Fibroblast of upper back skin (primary cell): Measurements from ENCODE around the gene URGCP.

Experiments
- DNase-seq: peaks from one replicate; pipeline ENCODE4 v3.0.0-alpha.2; 2013

Gene URGCP, protein sequence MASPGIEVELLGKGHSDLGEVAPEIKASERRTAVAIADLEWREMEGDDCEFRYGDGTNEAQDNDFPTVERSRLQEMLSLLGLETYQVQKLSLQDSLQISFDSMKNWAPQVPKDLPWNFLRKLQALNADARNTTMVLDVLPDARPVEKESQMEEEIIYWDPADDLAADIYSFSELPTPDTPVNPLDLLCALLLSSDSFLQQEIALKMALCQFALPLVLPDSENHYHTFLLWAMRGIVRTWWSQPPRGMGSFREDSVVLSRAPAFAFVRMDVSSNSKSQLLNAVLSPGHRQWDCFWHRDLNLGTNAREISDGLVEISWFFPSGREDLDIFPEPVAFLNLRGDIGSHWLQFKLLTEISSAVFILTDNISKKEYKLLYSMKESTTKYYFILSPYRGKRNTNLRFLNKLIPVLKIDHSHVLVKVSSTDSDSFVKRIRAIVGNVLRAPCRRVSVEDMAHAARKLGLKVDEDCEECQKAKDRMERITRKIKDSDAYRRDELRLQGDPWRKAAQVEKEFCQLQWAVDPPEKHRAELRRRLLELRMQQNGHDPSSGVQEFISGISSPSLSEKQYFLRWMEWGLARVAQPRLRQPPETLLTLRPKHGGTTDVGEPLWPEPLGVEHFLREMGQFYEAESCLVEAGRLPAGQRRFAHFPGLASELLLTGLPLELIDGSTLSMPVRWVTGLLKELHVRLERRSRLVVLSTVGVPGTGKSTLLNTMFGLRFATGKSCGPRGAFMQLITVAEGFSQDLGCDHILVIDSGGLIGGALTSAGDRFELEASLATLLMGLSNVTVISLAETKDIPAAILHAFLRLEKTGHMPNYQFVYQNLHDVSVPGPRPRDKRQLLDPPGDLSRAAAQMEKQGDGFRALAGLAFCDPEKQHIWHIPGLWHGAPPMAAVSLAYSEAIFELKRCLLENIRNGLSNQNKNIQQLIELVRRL

DNA sequence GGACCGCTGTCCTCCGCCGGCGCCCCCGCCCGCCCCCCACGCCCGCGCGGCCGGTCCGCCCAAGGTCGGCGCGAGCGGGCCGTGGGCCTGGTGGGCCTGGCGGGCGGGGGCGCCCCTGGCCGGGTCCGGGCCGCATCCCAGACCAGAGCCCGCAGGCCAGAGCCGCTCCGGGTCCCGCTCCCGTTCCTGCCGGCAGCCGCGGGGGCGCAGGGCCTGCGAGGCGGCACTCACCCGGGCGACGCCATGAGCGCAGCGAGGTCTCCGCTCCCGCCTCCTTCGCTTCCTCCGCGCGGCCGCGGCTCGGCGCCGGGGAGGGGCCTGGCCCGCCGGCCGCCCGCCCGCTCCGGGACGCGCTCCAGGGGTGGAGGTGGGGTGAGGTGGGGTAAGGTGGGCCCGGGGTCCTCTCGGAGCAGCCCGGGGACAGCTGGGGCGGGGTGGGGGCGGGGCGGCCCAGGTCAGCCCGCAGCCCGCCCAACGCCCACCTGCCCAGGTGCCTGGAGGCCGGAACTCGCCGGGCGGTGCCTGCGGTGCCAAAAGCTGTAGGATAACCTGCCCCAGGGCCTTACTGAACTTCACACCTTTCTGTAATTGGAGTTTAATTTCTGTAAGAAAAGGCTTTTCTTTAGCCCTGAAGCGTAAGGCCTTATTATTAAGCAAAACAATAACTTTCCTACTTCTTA is at the start of gene URGCP:
Gene URGCP (minus strand): TSS at position 266 of the 680 bp plus-strand sequence. CDS start 21 bp downstream, at position 245.
- peak; percentile 27 for DNase-seq

DNA sequence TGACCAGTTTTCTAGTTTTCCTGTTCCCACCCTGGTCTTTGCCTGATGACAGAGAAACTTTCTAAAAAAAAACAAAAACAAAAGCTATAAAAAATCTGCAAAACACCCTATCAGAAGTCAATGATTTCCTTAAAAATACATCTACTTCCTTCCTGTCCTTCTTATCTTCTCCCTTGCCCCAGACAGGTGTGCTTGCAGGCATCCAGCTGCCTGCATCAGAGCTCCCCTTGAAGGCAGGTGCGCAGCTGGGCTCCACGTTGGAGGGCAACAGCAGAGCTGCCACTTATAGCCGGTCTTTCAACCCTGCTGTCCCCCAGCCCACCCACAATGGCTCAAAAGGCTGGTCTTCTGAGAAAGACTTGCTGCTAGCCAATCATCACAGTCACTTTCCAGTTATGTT is 49.6 kb upstream of the URGCP start:
- no peak for DNase-seq

DNA sequence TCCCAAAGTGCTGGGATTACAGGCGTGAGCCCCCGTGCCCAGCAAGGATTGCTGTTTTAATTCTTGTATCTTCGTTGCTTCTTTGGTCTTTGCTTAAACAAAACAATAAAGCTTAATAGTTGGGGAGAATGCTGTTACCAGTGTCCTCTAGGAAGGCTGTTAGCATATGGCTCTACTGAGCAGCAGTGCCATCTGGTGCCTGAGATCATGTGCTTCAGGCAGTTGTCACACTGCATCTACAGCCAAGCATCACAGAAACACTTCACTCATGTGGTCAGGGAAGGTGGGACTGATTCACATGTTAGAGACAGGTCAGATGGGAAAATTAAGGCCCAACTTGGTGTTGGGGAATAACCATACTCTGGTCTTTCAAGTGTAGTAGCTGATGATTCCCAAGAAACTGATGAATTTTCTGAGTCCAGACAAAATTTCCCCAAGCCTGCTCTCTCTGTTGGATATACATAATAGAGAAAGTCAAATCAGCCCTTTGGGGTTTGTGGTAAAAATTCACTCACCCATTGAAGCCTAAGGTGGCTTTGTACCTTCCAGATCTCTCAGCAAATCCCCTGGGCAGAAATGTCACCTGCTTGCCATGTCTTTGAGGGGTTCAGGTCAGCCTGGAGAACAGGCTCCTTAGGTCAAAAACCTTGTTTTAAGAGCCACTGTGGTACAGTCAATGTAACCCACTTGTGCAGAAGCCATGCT is 48.3 kb upstream of the URGCP start:
- DNase-seq: peak; percentile 38

DNA sequence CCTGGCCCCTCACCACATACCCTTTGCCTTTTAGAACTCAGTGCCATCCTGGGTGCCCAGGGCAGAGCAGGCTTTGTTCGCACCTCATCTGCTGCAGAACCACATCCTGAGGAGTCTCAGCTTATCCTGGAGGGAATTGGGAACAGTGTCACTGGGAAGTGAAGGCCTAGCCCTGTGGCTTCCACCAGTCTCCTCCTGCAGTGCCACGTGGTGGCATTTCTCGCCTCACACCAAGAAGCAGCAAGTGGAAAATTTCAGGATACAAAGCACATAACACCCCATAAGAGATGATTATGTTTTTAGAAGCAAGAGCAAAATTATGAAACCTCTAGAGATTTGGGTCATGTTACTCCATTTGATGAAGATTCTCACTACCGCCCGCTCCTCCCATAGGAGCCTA is 46.7 kb upstream of the URGCP start:
- DNase-seq: no peak

DNA sequence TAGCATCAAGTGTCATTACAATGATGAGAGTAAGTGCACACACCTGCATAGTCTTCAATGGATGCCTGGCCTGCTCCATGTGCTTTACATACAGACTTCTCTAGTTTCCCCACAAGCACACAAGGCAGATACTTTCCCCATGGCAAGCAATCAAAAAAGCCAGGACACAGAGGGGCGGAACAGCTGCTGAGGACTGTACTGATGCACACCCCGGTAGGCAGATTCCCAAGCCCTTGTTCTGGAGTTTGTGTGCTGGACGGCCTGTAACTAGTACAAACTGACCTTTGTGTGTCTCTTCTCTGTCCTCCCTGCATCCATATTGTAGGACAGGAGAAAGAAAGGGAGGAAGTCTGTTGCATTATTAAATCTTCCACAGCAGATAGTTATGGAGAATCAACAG is 45.6 kb upstream of the URGCP start:
- no peak for DNase-seq

DNA sequence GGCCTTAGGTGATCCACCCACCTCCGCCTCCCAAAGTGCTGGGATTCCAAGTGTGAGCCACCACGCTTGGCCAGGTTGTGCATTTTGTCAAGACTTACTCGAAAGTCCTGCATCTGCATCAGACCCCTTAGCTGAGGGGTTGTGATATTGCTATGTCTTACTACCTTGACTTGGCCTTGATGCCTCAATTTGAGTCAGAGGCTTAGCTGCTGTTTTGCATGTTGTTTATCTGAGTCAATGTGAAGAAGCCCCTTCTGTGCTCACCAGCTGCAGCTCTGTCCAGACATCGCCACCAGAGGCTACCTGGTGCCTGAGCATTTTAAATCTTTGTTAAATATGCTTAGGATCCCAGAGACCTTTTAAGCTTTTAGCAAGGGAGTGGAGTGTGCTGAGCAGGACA is 37.9 kb upstream of the URGCP start:
- DNase-seq: no peak

DNA sequence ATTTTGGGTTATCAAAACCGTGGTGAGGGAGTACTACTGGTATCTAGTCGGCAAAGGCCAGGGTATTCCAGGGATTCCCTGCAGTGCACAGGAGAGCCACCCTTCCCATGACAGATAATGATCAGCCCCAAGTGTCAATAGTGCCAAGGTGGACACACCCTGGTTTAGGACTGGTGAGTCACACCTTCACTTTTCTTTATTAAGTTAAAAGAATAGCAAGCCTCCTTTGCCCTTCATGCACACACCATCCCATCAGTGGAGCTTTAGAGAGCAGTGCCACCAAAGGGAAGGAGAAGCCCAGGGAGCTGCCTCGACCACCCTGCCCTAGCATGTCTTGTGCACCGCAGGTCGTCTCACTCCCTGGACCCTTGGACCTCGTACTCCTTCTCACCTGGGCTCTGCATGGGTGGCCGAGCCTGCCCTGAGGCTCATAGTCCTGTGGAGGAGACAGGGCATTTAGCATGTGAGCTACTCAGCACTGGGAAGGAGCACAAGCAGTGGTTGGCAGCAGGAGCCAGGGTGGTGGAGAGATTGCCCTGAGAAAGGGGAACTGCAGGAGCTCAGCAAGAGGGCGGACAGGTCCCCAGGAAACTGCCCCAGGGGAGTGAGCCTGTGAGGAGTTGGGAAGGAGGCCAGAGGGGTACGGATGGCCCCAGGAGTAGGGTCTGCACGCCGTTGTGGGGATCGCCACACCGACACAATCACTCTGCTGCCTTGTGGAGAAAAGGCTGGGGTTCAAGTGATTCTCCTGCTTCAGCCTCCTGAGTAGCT is 37.2 kb upstream of the URGCP start:
- no peak for DNase-seq

DNA sequence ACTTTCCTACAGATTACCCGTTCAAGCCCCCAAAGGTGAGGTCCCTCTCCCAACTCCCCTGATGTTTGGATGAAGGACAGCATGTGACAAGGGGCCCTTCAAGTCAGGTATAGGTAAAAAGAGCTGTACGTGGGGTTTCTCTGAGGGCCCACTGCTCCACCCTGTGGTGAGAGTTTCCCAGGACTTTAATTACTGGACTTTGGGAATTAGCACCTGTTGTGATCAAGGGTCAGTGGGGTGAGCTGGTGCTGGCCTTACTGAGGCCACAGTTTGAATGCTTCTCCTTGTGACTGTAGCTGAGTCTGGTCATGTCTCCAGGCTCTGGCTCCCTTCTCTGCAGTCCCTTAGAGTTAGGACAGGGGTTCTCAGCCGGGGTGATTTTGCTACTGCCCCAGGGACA is 36.6 kb upstream of the URGCP start:
- no peak for DNase-seq

DNA sequence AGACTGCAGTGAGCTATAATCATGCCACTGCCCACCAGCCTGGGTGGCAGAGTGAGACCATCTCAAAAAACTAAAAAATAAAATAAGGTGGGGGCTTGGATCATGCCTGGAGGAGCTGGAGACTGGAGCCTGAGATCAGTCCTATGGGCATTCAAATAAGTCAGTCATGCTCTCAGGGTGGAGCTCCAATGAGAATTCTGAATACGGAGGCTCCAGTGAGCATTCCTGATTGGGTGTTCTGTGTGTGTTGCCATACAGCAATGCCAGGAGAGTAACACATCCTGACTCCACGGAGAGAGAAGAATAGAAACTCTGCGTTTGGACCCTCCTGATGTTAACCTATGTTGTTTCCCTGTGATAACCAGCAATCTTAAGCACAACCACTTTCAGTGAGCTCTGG is 35.9 kb upstream of the URGCP start:
- no peak for DNase-seq

DNA sequence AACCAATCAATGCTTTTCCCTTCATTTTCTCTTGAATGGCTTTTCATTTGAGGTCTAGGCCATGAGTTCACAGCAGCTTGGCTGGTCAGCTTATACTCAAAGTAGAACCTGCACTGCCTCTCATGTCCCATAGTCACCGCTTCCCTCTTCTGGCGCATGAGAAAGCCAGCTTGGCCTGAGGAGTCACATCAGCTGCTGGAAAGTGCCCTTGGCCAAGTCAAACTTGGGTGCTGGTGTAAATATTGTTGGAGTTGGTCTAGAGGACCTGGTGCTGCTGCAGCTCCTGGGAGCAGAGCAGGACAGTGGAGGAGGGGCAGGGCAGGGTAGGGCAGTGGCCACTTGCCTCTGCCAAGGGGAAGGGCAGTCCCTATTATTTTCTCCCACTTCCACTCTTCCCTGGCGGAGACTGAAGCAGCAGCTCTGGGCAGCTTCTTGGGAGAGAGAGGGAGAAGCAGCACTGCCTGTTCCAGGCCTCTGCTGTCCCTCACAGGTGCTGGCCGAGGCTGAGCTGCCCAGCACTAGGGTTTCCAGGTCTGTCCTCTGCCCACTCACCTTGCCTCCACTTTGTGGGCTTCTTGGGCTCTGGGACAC is 32.6 kb upstream of the URGCP start:
- DNase-seq: no peak

DNA sequence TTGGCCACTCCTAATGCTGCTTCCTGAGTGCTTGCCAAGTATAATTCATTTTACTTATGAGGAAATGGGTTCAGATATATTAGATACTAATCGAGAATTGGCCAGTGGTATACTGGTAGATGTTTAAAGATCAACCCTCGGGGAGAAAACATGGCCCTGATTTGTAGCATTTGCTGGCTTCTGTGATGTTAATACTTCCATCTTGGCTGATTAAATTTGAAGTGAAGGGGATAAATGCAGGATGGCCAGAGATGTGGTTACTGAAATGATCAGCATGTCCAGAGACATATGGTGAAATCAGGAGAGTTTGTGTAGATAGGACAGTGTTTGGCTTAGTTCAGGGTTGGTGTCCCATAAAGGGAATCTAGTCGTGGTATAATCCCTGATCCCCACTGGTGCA is 31.0 kb upstream of the URGCP start:
- DNase-seq: no peak

DNA sequence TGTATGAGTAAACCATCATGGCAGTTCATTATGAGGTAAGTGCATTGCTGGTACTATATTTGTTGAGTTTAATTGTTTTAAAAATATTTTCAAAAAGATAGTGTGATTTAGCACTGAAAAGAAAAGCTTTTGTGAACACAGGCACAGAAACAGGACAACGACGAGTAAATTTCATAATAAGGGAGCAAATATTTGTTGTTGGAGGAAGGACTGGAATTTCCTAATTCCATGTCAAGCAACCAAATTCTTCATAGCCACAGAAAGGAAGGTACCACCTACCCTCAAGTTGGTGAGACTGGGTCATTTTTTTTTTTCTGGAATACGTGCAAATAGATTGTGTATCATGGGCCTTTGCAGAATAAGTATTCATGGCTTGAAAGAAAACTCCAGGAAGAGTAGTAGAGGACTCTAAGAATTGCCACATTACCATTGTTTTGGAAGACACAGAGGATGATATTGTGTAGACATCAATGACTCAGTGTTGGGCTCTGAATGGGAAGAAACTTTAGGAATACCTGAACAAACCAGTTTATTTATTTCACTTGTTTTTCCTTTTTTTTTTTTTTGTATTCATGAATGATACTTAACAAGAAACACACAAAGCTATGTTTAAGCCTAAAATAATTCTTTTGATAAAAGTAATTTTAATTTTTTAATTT is 27.6 kb upstream of the URGCP start:
- DNase-seq: no peak

DNA sequence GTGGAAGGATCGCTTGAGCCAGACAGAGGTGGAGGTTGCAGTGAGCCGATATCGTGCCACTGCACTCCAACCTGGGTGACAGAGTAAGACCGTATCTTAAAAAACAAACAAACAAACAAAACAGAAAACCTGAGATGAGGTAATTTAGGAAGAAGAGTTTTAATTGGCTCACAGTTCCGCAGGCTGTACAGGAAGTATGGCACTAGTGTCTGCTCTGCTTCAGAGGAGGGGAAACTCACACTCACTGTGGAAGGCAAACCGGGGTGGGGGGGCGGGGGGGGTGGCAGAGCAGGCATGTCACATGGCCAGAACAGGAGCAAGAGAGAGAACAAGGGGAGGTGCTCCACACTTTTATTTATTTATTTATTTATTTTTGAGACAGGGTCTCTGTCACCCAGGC is 24.9 kb upstream of the URGCP start:
- no peak for DNase-seq

DNA sequence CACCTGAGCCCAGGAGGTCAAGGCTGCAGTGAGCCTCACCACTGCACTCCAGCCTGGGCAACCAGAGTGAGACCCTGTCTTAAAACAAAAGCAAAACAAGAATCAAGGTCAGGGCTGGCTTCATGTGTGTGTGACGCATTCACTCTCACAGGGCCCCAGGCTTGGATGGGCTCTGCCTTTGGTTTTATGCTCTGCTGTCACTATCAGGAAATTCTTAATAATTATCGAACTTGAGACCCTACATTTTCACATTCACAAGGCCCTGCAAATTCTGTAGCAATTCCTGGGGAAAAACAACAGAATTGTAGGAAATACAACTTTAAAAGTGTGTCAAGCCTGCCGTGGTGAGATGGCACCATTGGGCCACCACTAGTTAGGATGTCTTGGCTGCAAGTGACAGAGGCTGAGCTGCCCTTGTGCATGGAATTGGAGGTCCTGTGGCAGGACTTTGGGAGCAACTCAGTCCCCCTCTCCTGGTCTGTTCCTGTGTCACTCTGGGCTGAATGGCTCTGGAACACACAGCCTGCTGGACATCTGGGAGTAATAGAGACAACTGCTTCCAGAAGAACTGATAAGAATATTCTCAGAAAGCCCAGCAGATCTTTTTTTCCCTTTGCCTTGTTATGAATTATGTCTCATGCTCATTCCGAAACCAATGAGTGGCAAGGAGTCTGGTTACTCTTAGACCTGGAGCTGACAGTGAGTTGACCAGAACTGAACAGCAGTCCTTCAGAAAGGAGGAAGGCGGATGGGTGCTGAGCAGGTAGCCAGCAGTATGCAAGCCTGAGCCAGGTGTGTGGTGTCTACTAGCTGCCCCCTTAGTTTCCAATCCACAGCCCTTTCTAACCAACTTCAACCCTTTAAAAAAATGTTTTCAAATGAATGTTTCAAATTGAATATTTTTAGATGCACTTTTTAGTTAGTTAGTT is 23.4 kb upstream of the URGCP start:
- DNase-seq: no peak

DNA sequence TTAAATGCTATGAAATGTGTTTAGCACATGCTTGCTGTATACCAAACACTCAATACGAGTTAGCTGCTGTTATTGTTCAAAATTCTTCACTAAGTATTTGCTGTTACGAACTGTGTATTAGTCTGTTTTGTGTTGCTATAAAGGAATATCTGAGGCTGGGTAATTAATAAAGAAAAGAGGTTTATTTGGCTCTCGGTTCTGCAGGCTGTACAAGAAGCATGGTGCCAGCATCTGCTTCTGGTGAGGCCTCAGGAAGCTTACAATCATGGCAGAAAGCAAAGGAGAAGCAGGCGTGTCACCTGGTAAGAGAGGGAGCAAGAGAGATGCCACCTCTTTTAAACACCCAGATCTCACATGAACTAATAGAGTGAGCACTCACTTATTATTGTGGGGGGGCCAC is 21.4 kb upstream of the URGCP start:
- no peak for DNase-seq

DNA sequence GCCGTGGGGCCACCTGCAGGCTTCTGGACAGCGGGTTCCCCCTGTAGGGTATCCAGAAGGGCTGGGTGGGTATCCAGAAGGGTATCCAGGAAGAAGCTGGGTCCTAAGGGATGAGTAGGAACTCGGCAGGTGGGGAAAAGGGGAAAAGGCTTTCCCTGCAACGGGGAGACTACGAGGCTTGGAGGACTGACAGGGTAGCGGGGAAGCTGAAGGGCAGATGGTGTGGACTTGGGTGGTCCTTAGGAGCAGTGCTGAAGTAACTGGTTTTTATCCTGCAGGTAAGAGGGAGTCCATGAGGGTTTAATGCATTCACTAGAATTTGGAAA is 20.4 kb upstream of the URGCP start:
- no peak for DNase-seq

DNA sequence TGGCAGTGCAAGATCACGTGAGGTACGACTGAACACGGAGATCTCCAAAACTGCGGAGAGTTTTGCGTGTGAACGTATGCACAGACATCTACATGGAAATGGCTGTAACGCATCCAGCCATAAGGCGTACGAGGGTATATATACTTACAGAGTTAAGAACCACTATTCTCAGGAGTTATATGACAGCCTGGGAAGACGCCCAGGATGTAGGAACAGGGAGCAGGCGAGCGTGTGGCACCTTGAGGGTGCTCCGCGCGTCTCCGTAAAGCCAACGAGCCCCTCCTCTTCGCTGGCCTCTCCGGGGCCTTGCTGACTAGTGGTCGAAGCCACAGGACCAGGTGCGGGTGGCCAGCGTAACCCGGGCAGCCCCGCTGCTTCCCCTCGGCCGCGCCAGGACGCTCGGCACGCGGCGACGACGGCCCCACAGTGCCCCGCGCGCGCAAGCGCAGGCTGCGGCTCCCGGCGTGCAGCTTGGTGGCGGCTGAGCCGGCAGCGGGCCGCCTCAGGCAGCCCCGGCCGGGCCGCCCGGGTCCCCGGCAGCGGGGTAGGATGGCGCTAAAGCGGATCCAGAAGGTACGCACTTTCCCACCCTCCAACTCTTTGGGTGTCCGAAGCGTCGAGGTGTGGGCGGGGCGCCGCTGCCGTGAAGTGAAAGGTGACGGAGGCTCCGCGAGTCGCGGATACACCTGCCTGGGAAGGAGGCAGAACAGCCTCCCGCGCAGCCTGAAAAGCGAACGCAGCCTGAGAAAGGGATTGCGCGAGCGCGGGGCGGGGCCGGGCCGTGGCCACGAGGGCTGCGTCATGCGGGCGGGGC is 19.8 kb upstream of the URGCP start, which contains the start of gene UBE2D4:
Gene UBE2D4 (plus strand): TSS at position 453 of the 814 bp plus-strand sequence. CDS start 97 bp downstream, at position 550.
- peak; percentile 38 for DNase-seq

DNA sequence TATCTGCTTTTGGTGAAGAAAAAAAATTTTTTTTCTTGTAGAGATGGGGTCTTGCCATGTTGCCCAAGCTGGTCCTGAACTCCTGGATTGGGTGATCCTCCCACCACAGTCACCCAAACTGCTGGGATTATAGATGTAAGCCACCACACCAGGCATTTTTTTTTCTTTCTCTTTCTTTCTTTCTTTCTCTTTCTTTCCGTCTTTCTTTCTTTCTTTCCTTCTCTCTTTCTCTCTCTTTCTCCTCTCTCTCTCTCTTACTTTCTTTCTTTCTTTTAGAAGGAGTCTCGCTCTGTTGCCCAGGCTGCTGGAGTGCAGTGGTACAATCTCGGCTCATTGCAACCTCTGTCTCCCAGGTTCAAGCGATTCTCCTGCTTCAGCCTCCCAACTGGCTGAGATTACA is 16.3 kb upstream of the URGCP start:
- no peak for DNase-seq

DNA sequence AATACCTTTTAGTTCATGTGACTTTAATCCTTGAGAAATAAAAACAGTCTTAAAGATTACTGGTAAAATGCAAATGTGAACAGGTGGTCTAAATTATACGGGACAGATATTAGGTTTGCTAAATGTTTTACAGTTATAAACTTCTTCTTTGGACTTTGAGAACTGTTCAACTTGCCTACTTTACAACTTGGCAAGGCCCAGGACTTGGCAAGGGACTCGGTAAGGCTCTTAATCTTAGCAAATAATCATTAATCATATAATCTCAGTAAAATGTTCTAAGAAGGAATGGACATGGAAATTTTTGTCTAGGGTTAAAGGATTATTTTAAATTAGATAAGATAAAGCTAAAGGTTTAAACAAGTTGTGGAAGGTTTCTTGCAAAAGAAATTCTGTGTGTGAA is 15.0 kb upstream of the URGCP start:
- no peak for DNase-seq
